ENCODE measurements around the gene PBX1. TPM values are rescaled to one million over a fixed set of nuclear protein-coding genes. Genes with fewer than 3 reads are reported as not detected.

The PBX1 gene
- total and polyA plus RNA-seq, 2 donors (not counting 3 experiments of a cell fraction or from before 2014, with no cell fraction given): 10.7 to 24.1 TPM

GRCh38 chr1:164695956-164696665 is 137.1 kb downstream of the PBX1 start:
- no peak overlapping the region for H3K9ac ChIP-seq (replicated peaks; ENCODE audit: extremely low read depth, insufficient read depth, low read length)
- H3K4me2 ChIP-seq (ENCODE audit: insufficient read depth, low read length): no peak overlapping the region
- H2AFZ ChIP-seq (ENCODE audit: low read depth, low read length): no peak overlapping the region
- H3K27ac ChIP-seq (ENCODE audit: insufficient read depth, low read depth, low read length): no peak overlapping the region
- H3K4me1 ChIP-seq (ENCODE audit: control insufficient read depth, extremely low read depth, insufficient read depth, low read length): no peaks in the 10 kb centered on the region
- no peaks in the 10 kb centered on the region for H3K79me2 ChIP-seq (ENCODE audit: control insufficient read depth, insufficient read depth, low read length)
- H3K4me3 ChIP-seq (replicated peaks in 1 of 3; ENCODE audit: insufficient read depth in 1 of 3, low read depth in 1 of 3, low read length in 3 of 3): no peak overlapping the region
- FAIRE-seq (no peak), DNase-seq (ENCODE audit: low read depth, low spot score) (no peak)
- no peaks in the 10 kb centered on the region for H4K20me1 ChIP-seq (replicated peaks; ENCODE audit: control insufficient read depth, extremely low read depth, insufficient read depth, low read length)
- intact Hi-C loops (cut with micrococcal nuclease) (no loop called here), dilution Hi-C loops (cut with MboI; ENCODE audit: extremely low pct_ligation_motif_present, low sequenced_read_pairs) (no loop called here)
- no peaks in the 10 kb centered on the region for H3K36me3 ChIP-seq (ENCODE audit: control insufficient read depth in 2 of 2, extremely low read depth in 1 of 2, insufficient read depth in 2 of 2, low read length in 2 of 2)
- CTCF ChIA-PET: no interaction called here
- TF ChIP-seq POLR2A (IDR thresholded peaks at IDR 0.05; ENCODE audit: low read depth, low read length) (no peak), FOS (IDR thresholded peaks at IDR 0.05; ENCODE audit: borderline replicate concordance, insufficient read depth, low read length) (no peak), MAX (IDR thresholded peaks at IDR 0.05; ENCODE audit: insufficient read depth, insufficient read length) (no peak), CTCF (IDR thresholded peaks at IDR 0.05; ENCODE audit: extremely low read depth in 1 of 2, insufficient read depth in 1 of 2, low read depth in 1 of 2, low read length in 2 of 2) (no peak), MYC (IDR thresholded peaks at IDR 0.05; ENCODE audit: low read depth, low read length) (no peak), GATA2 (IDR thresholded peaks at IDR 0.05; ENCODE audit: insufficient read depth, insufficient read length, low read depth, low read length) (no peak), EZH2 (IDR thresholded peaks at IDR 0.05; ENCODE audit: borderline replicate concordance, low read depth, low read length, severe bottlenecking) (no peak), JUN (IDR thresholded peaks at IDR 0.05; ENCODE audit: borderline replicate concordance, insufficient read depth, insufficient read length, low read depth) (no peak), POLR2AphosphoS5 (IDR thresholded peaks at IDR 0.05; ENCODE audit: insufficient read depth, low read depth, low read length) (no peak)
- no peaks in the 10 kb centered on the region for H3K9me1 ChIP-seq (replicated peaks; ENCODE audit: control insufficient read depth, extremely low read depth, insufficient read depth, low read length)
- BruUV-seq (replicated peaks): no TSS peak
- POLR2A ChIA-PET: no interaction called here
- no peaks in the 10 kb centered on the region for H3K27me3 ChIP-seq (ENCODE audit: control insufficient read depth in 2 of 2, insufficient read depth in 2 of 2, low read length in 2 of 2)
- no peaks in the 10 kb centered on the region for H3K9me3 ChIP-seq (replicated peaks; ENCODE audit: control insufficient read depth, insufficient read depth, low read length)
